Fibroblast of lung (primary cell): ENCODE measurements around the gene DENND5B. TPM values are rescaled to one million over a fixed set of nuclear protein-coding genes. Genes with fewer than 3 reads are reported as not detected.

ENCODE experiments used
- DNase-seq, 2 donors: peaks; one replicate each; pipeline versions ENCODE4 v3.0.0 to v3.0.0-alpha.2; 2010; ENCODE audit warnings: low read depth in 2 of 2
- H2AFZ ChIP-seq: 2 replicates; pipeline ENCODE4 v1.5.1; 2012; ENCODE audit warnings: low read length, control low read depth, inconsistent platforms
- H3K27ac ChIP-seq: 2 replicates; pipeline ENCODE4 v1.5.1; 2011; ENCODE audit warnings: low read length, control low read depth; ENCODE audit not compliant: insufficient read depth
- H3K27me3 ChIP-seq: 2 replicates; pipeline ENCODE4 v1.5.1; 2011; ENCODE audit warnings: mild to moderate bottlenecking, low read length; ENCODE audit not compliant: control insufficient read depth, insufficient read depth
- H3K36me3 ChIP-seq: 2 replicates; pipeline ENCODE4 v1.5.1; 2011; ENCODE audit warnings: low read length; ENCODE audit not compliant: control insufficient read depth, insufficient read depth
- H3K4me1 ChIP-seq: 2 replicates; pipeline ENCODE4 v1.5.1; 2011; ENCODE audit warnings: low read length; ENCODE audit not compliant: control insufficient read depth, insufficient read depth; ENCODE audit errors: extremely low read depth
- H3K4me2 ChIP-seq: 2 replicates; pipeline ENCODE4 v1.5.1; 2011; ENCODE audit warnings: low read length, control low read depth; ENCODE audit not compliant: insufficient read depth; ENCODE audit errors: extremely low read depth
- H3K4me3 ChIP-seq, 4 experiments: fragments of 200-600 bp in 1 of 4; sonication (generic) in 1 of 4; replicated peaks in 1 of 4; 2 replicates each; pipeline ENCODE4 v1.5.1; 2011 to 2016; ENCODE audit warnings: low read length in 4 of 4, low read depth in 3 of 4, mild to moderate bottlenecking in 3 of 4, control low read depth in 2 of 4, inconsistent platforms in 1 of 4, mixed read lengths in 1 of 4; ENCODE audit not compliant: insufficient read depth in 1 of 4; ENCODE audit errors: control extremely low read depth in 1 of 4
- H3K79me2 ChIP-seq: 2 replicates; pipeline ENCODE4 v1.5.1; 2012; ENCODE audit warnings: mild to moderate bottlenecking, low read length, inconsistent platforms; ENCODE audit not compliant: control insufficient read depth, insufficient read depth
- H3K9ac ChIP-seq: 2 replicates; pipeline ENCODE4 v1.5.1; 2011; ENCODE audit warnings: mild to moderate bottlenecking, low read length, control low read depth; ENCODE audit not compliant: insufficient read depth
- H3K9me3 ChIP-seq: 2 replicates; pipeline ENCODE4 v1.5.1; 2012; ENCODE audit warnings: low read depth, low read length; ENCODE audit not compliant: control insufficient read depth, insufficient read depth
- H4K20me1 ChIP-seq: 2 replicates; pipeline ENCODE4 v1.5.1; 2011; ENCODE audit warnings: low read length; ENCODE audit not compliant: control insufficient read depth, insufficient read depth; ENCODE audit errors: extremely low read depth
- CTCF ChIP-seq, 2 donors: IDR thresholded peaks in 1 of 2; conservative IDR thresholded peaks in 1 of 2; 1 replicate in 1 of 2; 2 replicates in 1 of 2; pipeline ENCODE4 v1.5.1; 2011 to 2012; ENCODE audit warnings: low read length in 2 of 2, control low read depth in 1 of 2, inconsistent platforms in 1 of 2, low read depth in 1 of 2, mild to moderate bottlenecking in 1 of 2
- EZH2 ChIP-seq: IDR thresholded peaks from 2 replicates; pipeline ENCODE4 v1.5.1; 2012; ENCODE audit warnings: low read length, control low read depth, mild to moderate bottlenecking; ENCODE audit errors: missing control alignments
- polyA plus RNA-seq, 2 donors: library from polyadenylated mRNA; depleted of rRNA in 1 of 2; stranded (reverse) in 1 of 2; unstranded in 1 of 2; fragments of >200 nt; gene quantifications; 2 replicates each; pipeline ENCODE4 v1.2.1, GENCODE V29; 2011 to 2012; ENCODE audit warnings: missing spikeins in 1 of 2
- total RNA-seq: library from RNA; depleted of rRNA; stranded (reverse); fragments of >200 nt; gene quantifications from 2 replicates; pipeline ENCODE4 v1.2.1, GENCODE V29; 2014

The DENND5B gene
- total and polyA plus RNA-seq, 2 donors (not counting 1 experiment from before 2014, with no cell fraction given) = 5.3 to 6.9 TPM

- H2AFZ ChIP-seq = peak overlapping the region; percentile 64
- peak overlapping the region; percentile 87 for H3K27ac ChIP-seq
- no peak for DNase-seq
- no peak for TF ChIP-seq EZH2
- no peak for TF ChIP-seq CTCF (conservative IDR thresholded peaks at IDR 0.05 in 1 of 2, IDR thresholded peaks at IDR 0.05 in 1 of 2; ENCODE audit: low read depth in 1 of 2, low read length in 2 of 2)
- H3K4me3 ChIP-seq = peak overlapping the region; percentile 86 to 92 (median 88)
- no peaks in the 10 kb centered on the region for H3K9me3 ChIP-seq
- peak overlapping the region; percentile 82 for H3K4me2 ChIP-seq
- H3K79me2 ChIP-seq = no peaks in the 10 kb centered on the region
- no peaks in the 10 kb centered on the region for H4K20me1 ChIP-seq
- H3K4me1 ChIP-seq = peaks cover 3% of the 10 kb centered on the region
- H3K27me3 ChIP-seq = no peaks in the 10 kb centered on the region
- H3K9ac ChIP-seq = peak overlapping the region; percentile 93
- H3K36me3 ChIP-seq = no peaks in the 10 kb centered on the region
These were observed 1.4 kb downstream of the DENND5B start for GRCh38 chr12:31589598-31589903.

GRCh38 chr12:31588976-31589375, 2.0 kb downstream of the DENND5B start:
- no peak overlapping the region for H2AFZ ChIP-seq
- peak overlapping the region in 3 of 4 experiments; percentile 86 to 92 (median 90) for H3K4me3 ChIP-seq
- no peaks in the 10 kb centered on the region for H3K9me3 ChIP-seq
- H3K36me3 ChIP-seq = no peaks in the 10 kb centered on the region
- peak; percentile 12 to 19 for DNase-seq
- no peak overlapping the region for H3K27ac ChIP-seq
- no peaks in the 10 kb centered on the region for H4K20me1 ChIP-seq
- H3K4me1 ChIP-seq = peaks cover 3% of the 10 kb centered on the region
- peak overlapping the region; percentile 82 for H3K4me2 ChIP-seq
- H3K9ac ChIP-seq = no peak overlapping the region
- H3K79me2 ChIP-seq = no peaks in the 10 kb centered on the region
- H3K27me3 ChIP-seq = no peaks in the 10 kb centered on the region
- TF ChIP-seq EZH2 (no peak), CTCF (conservative IDR thresholded peaks at IDR 0.05 in 1 of 2, IDR thresholded peaks at IDR 0.05 in 1 of 2; ENCODE audit: low read depth in 1 of 2, low read length in 2 of 2) (no peak)

- Histone ChIP-seq H3K4me3 (no peak overlapping the region), H4K20me1 (no peaks in the 10 kb centered on the region), H3K4me1 (peaks cover 3% of the 10 kb centered on the region), H3K9me3 (no peaks in the 10 kb centered on the region), H3K4me2 (no peak overlapping the region), H3K27ac (no peak overlapping the region), H3K27me3 (no peaks in the 10 kb centered on the region), H3K9ac (no peak overlapping the region), H3K36me3 (no peaks in the 10 kb centered on the region), H2AFZ (no peak overlapping the region), H3K79me2 (no peaks in the 10 kb centered on the region)
- no peak for TF ChIP-seq EZH2
- no peak for TF ChIP-seq CTCF (conservative IDR thresholded peaks at IDR 0.05 in 1 of 2, IDR thresholded peaks at IDR 0.05 in 1 of 2; ENCODE audit: low read depth in 1 of 2, low read length in 2 of 2)
- DNase-seq = no peak
These were observed 4.2 kb downstream of the DENND5B start for GRCh38 chr12:31586728-31587127.
